GM13977 (cell line): ENCODE measurements around the gene MADD.

Source experiments
- DNase-seq: peaks from one replicate; pipeline ENCODE4 v3.0.0; 2012; ENCODE audit warnings: low spot score
- in situ Hi-C: fragments of 300-500 bp; cut with MboI; formaldehyde crosslinking; loops from one replicate; pipeline ENCODE4 v1.12.0; 2022; ENCODE audit warnings: low sequenced_read_pairs, low pct_unique_long_range_greater_than_20kb, mixed read lengths, inconsistent platforms; ENCODE audit not compliant: unreplicated experiment
- TF ChIP-seq, protein P1 (sequence below): IDR thresholded peaks from 2 replicates; pipeline ENCODE4 v1.5.1; 2012; ENCODE audit warnings: mild to moderate bottlenecking, control low read depth; ENCODE audit not compliant: insufficient read depth; ENCODE audit errors: extremely low read depth, missing control alignments

Gene MADD

GRCh38 chr11:47342036-47342803, 72.3 kb downstream of the MADD start:
- DNase-seq: no peak
- TF ChIP-seq, protein P1, sequence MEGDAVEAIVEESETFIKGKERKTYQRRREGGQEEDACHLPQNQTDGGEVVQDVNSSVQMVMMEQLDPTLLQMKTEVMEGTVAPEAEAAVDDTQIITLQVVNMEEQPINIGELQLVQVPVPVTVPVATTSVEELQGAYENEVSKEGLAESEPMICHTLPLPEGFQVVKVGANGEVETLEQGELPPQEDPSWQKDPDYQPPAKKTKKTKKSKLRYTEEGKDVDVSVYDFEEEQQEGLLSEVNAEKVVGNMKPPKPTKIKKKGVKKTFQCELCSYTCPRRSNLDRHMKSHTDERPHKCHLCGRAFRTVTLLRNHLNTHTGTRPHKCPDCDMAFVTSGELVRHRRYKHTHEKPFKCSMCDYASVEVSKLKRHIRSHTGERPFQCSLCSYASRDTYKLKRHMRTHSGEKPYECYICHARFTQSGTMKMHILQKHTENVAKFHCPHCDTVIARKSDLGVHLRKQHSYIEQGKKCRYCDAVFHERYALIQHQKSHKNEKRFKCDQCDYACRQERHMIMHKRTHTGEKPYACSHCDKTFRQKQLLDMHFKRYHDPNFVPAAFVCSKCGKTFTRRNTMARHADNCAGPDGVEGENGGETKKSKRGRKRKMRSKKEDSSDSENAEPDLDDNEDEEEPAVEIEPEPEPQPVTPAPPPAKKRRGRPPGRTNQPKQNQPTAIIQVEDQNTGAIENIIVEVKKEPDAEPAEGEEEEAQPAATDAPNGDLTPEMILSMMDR: no peak
- in situ Hi-C loops: no loop called here

DNA sequence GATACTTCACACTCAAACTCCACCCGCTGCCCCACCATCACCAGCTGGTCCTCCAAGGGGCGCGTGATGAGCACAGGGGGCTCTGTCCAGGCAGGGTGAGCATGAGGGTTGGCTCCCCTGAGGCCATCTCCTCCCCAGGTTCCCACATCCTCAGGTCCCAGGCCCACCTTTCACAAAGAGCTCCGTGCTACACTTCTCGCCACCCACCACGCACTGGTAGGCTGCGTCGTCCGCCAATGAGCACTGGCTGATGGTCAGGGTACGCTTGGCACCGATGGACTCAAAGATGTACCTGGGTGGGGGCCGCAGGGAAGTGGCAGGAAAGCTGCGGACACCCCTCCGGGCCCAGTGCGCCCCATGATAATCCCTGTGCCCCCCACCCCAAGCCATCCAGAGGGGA, 72.9 kb downstream of the MADD start:
- in situ Hi-C loops: no loop called here
- TF ChIP-seq, protein P1: no peak
- DNase-seq: no peak

GRCh38 chr11:47345890-47346563, 76.1 kb downstream of the MADD start:
- no peak for DNase-seq
- in situ Hi-C loops: no loop called here
- TF ChIP-seq, protein P1: no peak

DNA sequence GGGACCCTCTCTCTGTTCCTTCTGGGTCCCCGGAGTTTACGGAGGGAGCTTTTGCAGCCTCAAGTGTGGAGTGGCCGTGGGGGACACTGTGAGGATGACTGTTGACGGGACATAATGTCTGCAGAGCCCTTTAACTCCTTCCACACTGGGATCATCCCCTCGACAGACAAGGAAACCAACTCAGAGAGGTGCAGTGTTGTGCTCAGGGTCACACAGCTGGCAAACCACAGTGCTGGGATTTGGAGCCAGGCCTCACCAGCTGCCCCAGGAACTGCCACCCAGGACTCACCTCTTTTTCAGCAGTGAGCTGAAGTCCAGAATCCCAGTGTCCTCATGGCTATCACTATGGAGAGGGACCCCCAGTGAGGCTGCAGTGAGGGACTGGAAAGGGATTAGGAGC, 77.2 kb downstream of the MADD start:
- DNase-seq: no peak
- in situ Hi-C loops: no loop called here
- TF ChIP-seq, protein P1: no peak

DNA sequence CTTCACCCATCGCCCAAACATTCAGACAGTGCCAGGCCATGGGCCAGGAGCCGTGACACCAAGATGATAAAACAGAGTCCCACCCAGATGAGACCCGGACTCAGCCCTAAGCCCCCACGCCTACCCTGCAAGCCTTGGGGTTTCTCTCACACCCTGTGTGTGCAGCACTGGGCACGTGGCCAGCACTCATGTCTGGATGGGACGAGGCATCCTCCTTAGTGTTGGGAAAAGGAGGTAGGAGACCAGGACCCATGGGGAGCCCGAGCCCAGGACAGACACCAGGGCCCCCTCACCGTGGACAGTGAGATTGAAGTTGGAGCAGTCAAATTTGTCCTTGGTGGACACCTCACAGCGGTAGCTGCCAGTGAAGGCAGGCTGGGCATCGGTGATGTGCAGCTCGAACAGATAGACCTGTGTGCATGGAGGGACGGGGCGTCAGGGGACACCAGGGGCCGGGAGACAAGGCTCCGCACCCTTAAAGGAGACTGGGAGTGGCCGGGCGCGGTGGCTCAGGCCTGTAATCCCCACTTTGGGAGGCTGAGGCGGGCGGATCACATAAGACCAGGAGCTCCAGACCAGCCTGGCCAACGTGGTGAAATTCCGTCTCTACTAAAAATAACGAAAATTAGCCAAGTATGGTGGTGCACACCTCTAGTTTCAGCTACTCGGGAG, 78.3 kb downstream of the MADD start:
- DNase-seq: no peak
- in situ Hi-C loops: no loop called here
- TF ChIP-seq, protein P1: no peak

- in situ Hi-C loops: no loop called here
- peak; percentile 68 for DNase-seq
- TF ChIP-seq, protein P1: peak; percentile 31
These were observed 78.9 kb downstream of the MADD start for GRCh38 chr11:47348859-47349258.
